HG02943 (cell line): Measurements from ENCODE around the gene ZSCAN23.
"Not testable (repeated sequence)": the region's sequence is repeated elsewhere in the genome, so short reads cannot be mapped to it uniquely, and the experiment has no call there.

Experiments
- ATAC-seq: cut with Tn5 transposase; IDR thresholded peaks from one replicate; pipeline ENCODE4 v1.9.1; 2021; ENCODE audit warnings: mild to moderate bottlenecking, low read depth, moderate library complexity; ENCODE audit not compliant: unreplicated experiment

ZSCAN23 gene

DNA sequence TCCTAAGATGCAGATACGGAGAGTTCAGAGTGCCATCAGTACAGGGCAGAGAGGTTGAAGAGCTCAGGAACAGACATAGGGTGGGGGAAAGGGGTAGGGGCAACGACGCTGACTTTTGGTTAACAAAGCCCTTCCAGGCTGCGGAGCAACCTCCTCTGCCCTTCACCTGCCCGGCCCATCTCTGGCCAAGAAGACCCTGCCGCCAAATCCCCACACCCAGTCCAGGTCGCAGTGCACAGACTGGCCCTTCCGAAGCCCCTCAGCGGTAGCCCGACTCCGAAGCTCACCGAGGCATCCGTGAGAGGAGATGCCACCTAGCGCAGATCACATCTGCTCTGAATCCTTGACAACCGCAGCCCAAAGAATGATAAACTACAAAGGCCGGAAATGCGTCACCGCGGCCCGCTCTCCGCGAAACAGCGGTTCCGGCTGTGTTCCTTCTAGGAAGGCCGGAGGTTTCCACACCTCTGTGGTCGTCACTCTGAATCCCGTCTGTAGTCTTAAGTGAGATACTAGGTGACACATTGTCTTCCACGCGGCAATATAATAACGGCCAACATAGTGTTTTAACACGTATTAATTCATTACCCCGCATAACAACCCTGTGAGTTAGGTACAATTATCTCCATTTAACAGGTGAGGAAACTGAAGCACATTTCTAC lies at the start of gene ZSCAN23:
TSS of gene ZSCAN23 (minus strand) at position 380 of the 662 bp plus-strand sequence. CDS start 7,225 bp downstream, outside the sequence.
- ATAC-seq, result peak; percentile 71

DNA sequence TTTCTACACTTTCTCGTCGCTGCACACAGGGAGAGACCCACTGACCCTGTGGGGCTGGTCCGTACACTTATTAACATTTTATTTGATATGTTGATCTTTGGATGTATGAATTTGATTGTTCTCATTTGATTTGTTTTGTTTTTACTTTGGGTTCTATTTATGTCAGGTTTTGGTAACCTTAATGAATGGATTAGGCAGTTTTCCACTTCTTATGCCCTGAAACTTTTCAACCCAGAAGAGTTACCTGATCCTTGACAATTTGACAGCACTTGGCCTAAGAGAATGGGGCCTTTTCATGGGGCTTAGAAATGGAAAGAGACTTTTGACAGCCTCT lies 48.7 kb upstream of the ZSCAN23 start:
- no peak for ATAC-seq

DNA sequence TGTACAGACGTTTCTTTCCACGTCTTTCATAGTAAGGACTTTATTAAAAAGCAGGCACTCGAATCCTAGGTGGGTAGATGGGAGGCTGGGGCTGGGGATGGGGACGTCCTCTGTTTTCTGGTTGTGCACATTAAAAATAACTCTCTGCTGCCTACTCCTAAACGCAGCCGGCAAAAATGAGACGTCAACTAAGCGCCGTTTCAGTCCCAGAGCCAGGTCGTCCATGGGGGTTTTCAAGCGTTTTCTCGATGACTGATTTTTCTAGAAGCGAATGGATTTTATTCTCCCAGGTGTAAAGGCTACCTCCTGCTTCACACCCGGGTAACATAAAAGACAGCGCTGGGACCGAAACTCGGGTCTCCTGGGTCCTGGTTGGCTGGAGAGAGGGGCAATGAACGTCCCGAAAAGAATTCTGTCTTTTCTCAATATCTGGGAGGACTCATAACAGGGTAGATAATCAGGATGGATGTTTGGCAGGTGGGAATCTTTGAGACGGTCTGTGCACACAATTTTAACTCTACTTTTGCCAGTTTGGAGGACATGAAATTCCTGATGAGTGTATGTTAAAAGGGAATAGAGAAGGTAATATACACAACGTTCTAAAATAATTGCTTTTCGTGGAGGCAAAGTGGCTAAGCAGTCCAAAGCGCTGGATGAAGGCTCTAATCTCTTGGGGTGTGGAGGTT lies 47.1 kb upstream of the ZSCAN23 start:
- no peak for ATAC-seq

DNA sequence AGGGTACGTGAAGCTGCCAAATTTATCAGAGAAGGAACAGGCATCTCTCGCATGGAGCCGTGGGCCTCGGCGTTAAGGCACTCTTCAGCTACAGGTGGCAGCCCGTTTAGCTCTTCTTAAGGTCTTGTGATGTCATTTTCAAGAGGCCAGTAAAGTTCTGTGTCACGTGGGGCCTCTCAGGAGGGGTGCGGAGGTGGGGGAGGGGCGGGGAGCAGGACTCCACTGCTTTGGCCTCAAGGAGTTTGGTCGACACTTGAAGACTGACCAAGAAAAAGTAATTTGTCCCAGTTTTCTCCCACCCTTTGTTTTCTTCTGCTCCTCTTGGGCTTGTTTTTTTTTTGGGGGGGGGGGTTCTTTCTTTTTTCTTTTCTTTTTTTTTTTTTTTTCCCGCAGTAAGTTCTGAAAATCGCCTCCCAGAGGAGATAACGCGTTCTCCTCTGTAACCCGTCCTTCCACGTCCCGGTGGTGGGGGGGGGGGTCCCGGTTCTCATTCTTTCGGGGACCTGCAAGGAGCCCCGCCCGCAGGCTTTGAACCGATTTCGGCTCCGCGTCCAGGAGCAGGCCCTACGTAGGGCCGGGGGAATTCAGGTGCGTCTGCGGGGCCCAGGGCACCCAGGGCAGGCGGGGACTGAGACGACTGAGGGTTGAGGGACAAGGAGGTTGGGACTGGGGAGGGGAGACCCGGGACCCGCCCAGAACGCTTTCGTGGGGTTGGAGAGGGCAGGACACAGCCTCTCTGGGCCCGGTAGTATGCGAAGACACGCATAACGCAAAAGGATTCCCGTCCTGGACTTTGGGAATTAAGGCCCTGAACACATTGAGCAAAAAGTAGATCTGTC lies 46.3 kb upstream of the ZSCAN23 start:
- no peak for ATAC-seq

GRCh38 chr6:28488916-28489365 lies 45.6 kb upstream of the ZSCAN23 start:
- ATAC-seq, result no peak

DNA sequence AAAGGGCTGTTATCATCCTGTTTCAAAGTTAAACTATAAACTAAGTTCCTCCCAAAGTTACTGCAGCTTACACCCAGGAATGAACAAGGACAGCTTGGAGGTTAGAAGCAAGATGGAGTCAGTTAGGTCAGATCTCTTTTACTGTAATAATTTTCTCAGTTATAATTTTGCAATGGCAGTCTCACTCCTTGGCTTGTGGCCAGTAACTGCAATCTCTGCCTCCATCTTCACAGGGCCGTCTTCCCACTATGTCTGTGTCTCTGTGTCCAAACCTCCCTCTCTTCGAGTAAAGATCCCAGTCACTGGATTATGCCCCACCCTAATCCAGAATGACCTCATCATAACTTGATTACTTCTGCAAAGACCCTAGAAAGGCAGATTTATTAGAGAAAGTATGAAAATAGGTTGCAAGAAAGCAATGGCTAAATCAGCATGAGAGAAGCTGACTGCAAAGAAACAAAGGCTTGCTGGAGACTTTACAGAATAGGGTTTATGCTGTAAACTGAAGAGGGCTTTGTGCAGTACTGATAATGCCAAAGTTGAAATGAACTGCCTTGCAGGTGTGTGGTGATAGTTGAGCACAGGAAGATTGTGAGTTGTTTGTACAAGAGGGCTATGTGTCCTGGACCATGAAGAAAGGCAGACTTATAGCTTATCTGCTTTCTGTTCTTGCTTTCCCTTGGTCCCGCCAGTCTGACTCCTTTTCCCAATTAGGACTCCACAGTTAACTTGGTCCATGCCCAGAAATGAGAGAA lies 43.9 kb upstream of the ZSCAN23 start:
- ATAC-seq, result no peak

- ATAC-seq, result no peak
These were observed 43.2 kb upstream of the ZSCAN23 start for GRCh38 chr6:28486533-28486932.

DNA sequence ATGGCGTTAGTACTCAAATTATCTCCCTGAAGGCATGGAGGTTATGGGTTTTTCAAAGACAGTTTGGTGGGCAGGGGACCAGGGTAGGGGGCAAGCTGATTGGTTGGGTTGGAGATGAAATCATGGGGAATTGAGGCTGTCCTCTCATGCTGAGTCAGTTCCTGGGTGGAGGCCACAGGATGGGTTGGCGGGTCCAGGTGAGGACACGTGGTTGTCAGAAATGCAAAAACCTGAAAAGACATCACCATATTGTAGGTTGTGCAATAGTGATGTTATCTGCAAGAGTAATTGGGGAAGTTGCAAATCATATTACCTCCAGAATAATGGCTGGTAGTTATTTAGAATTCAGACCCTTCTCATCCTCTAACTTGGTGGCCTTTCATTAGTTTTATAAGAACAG lies 42.2 kb upstream of the ZSCAN23 start:
- no peak for ATAC-seq

- no peak for ATAC-seq
These were observed 37.1 kb upstream of the ZSCAN23 start for GRCh38 chr6:28480253-28480932.

DNA sequence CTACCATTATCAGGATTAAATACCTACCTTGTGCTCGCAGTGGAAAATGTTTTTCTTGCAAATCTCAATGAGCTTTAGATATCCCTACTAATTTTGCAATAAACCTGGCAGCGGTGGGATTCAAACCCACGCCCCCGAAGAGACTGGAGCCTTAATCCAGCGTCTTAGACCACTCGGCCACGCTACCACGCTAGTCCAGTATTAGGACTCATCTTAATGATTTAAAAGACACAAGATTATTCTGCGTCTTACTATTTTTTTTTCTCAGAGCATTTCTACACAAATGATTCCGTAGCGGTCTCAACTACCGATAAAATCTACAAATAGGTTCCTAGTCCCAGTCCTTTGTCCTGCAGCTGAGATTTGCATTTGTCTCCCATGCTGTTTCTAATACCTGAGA lies 35.2 kb upstream of the ZSCAN23 start:
- no peak for ATAC-seq

DNA sequence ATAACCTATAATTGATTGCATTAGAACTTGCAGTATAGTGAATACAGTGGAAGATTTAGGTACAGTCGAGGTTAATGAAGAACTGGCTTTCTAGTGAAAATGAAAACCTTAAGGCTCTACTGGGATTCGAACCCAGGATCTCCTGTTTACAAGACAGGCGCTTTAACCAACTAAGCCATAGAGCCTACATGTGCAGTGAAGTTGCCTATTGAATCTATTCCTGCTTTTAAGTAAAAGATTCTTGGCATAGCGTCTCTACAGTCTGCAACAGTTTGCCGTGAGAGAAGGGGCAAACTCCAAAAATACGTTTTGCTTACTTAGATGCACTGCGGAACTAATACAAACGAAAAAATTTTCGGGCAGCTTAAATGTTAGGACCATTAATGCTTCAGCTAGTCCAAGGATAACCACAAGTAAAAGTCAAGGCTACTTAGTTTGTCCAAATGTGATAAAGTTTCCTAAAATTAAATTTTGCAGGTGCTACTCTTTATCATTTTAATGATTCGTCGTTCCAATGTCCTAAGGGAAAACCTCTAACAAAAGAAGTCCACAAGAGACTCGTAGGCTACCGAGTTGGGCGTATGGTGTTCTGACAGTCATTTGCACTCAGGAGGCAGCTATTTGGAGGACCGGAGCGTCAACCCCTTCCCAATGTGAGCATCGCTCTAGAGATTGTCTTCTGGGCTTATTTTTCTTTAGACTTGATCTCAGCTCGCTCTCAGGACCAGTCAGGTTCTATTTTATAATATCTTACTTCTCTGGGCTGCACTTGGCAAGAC lies 31.3 kb upstream of the ZSCAN23 start:
- ATAC-seq, result no peak

GRCh38 chr6:28469153-28469745 lies 26.0 kb upstream of the ZSCAN23 start:
- ATAC-seq, result not testable (repeated sequence)

GRCh38 chr6:28468056-28468455 lies 24.8 kb upstream of the ZSCAN23 start:
- no peak for ATAC-seq

- no peak for ATAC-seq
These were observed 19.1 kb upstream of the ZSCAN23 start for GRCh38 chr6:28462401-28462800.

GRCh38 chr6:28458568-28458967 lies 15.3 kb upstream of the ZSCAN23 start:
- no peak for ATAC-seq

DNA sequence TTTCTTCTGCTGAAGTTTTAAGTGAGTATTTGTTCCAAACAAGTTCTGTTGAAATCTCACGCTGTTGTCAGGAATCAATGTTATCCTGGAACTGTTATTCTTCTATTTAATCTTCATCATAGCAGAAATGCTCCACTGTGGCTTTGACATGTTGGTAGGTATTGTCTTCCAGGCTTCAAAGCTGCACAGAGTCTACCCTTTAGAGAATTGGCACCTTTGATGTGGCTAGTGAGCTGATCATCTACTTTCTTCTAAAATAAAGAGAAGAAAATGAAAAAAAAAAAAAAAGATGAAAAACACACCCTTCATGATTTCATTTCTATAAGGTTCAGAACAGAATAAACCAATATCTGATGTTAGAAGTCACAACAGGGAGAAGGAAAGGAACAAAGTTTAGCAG lies 5.8 kb upstream of the ZSCAN23 start:
- ATAC-seq, result no peak

DNA sequence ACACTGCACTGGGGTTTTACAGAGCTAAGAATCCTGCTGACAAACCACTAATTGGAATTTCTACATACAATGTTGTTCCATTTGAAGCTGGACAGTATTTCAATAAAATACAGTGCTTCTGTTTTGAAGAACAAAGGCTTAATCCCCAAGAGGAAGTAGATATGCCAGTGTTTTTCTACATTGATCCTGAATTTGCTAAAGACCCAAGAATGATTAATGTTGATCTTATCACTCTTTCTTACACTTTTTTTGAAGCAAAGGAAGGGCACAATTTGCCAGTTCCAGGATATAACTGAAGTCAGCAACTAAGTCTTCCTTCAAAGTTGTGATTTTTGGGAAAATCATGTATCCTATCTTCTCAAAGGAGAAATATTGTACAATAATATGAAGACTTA lies 4.2 kb upstream of the ZSCAN23 start:
- not testable (repeated sequence) for ATAC-seq

- no peak for ATAC-seq
These were observed 3.7 kb upstream of the ZSCAN23 start for GRCh38 chr6:28446818-28447511.
